HepG2 (cell line): ENCODE data around the gene ADGRG1. TPM values are rescaled to one million over a fixed set of nuclear protein-coding genes. Genes with fewer than 3 reads are reported as not detected.

ENCODE experiments used
- ATAC-seq: fragments of 200-7000 bp; cut with Tn5 transposase; 3 replicates; pipeline ENCODE4 v1.9.1; 2020; ENCODE audit warnings: mild to moderate bottlenecking, moderate library complexity
- BruUV-seq: library from RNA; stranded (reverse); fragments of 400-500 nt; replicated peaks from 2 replicates; lab custom pipeline; 2021; lab: Mats Ljungman, UMichigan
- CTCF ChIA-PET: fragments of 300-600 bp; formaldehyde crosslinking; extraction: SDS; loops from one replicate; lab custom pipeline; 2021; ENCODE audit warnings: low total read pairs, inconsistent platforms, low intra/inter-chr PET ratio; lab: Yijun Ruan, JAX
- POLR2A ChIA-PET: fragments of 350-600 bp; sonication (Branson Sonifier 250); formaldehyde crosslinking; loops from one replicate; lab custom pipeline; 2020; ENCODE audit warnings: antibody characterized with exemption, inconsistent platforms; lab: Yijun Ruan, JAX
- DNase-seq: peaks from one replicate; pipeline ENCODE4 v3.0.0-alpha.2; 2015; ENCODE audit warnings: low spot score
- FAIRE-seq: peaks from 3 replicates; lab custom pipeline; 2011; peaks lifted over from hg19 to GRCh38; lab: Jason Lieb, UNC
- H2AFZ ChIP-seq: one replicate; pipeline ENCODE4 v1.6.1; 2011; ENCODE audit warnings: low read length, inconsistent platforms
- H3K27ac ChIP-seq: fragments of 300-600 bp; 3 replicates; pipeline ENCODE4 v1.8.0; 2011; ENCODE audit warnings: mixed run types, mild to moderate bottlenecking, mixed read lengths, low read length, inconsistent platforms; ENCODE audit not compliant: insufficient read depth; ENCODE audit errors: extremely low read length
- H3K27me3 ChIP-seq, 2 experiments: fragments of 200-600 bp in 1 of 2; 2 replicates in 1 of 2; 3 replicates in 1 of 2; pipeline versions ENCODE4 v1.6.0 to v1.8.0; 2011; ENCODE audit warnings: low read length in 2 of 2, mild to moderate bottlenecking in 2 of 2, moderate library complexity in 2 of 2, inconsistent platforms in 1 of 2; ENCODE audit not compliant: insufficient read depth in 2 of 2, control insufficient read depth in 1 of 2
- H3K36me3 ChIP-seq, 2 experiments: fragments of 200-600 bp in 1 of 2; replicated peaks in 1 of 2; 2 replicates in 1 of 2; 3 replicates in 1 of 2; pipeline versions ENCODE4 v1.5.1 to v1.8.0; 2011; ENCODE audit warnings: low read length in 2 of 2, inconsistent platforms in 1 of 2; ENCODE audit not compliant: insufficient read depth in 2 of 2, control insufficient read depth in 1 of 2
- H3K4me1 ChIP-seq: 2 replicates; pipeline ENCODE4 v1.5.1; 2012; ENCODE audit warnings: low read length, inconsistent platforms; ENCODE audit not compliant: insufficient read depth
- H3K4me2 ChIP-seq: 2 replicates; pipeline ENCODE4 v1.6.0; 2011; ENCODE audit warnings: low read depth, low read length, inconsistent platforms
- H3K4me3 ChIP-seq, 3 experiments: fragments of 200-600 bp in 1 of 3; sonication (generic), shearing (Covaris generic) in 1 of 3; replicated peaks in 1 of 3; 2 replicates each; pipeline ENCODE4 v1.5.1; 2011 to 2016; ENCODE audit warnings: low read length in 3 of 3, inconsistent platforms in 2 of 3, low read depth in 2 of 3, mild to moderate bottlenecking in 2 of 3, control low read depth in 1 of 3, mixed read lengths in 1 of 3; ENCODE audit not compliant: insufficient read depth in 1 of 3
- H3K79me2 ChIP-seq: one replicate; pipeline ENCODE4 v1.6.1; 2011; ENCODE audit warnings: low read length, inconsistent platforms; ENCODE audit not compliant: insufficient read depth
- H3K9ac ChIP-seq: 2 replicates; pipeline ENCODE4 v1.6.0; 2011; ENCODE audit warnings: mild to moderate bottlenecking, low read depth, low read length, inconsistent platforms; ENCODE audit not compliant: insufficient read depth
- H3K9me3 ChIP-seq: 2 replicates; pipeline ENCODE4 v1.5.1; 2012; ENCODE audit warnings: mild to moderate bottlenecking, low read length
- H4K20me1 ChIP-seq: 2 replicates; pipeline ENCODE4 v1.6.0; 2011; ENCODE audit warnings: inconsistent platforms, mild to moderate bottlenecking, low read length, moderate library complexity; ENCODE audit not compliant: insufficient read depth
- DRAP1 ChIP-seq: IDR thresholded peaks from 2 replicates; pipeline ENCODE4 v1.6.1; 2016; ENCODE audit warnings: missing genetic modification reagents, missing compliant biosample characterization
- FLYWCH1 ChIP-seq: sonication (generic); formaldehyde crosslinking; IDR thresholded peaks from 2 replicates; pipeline ENCODE4 v1.8.1; 2023; ENCODE audit warnings: mild to moderate bottlenecking, missing genetic modification reagents
- HNRNPK ChIP-seq: fragments of 200-400 bp; formaldehyde crosslinking; IDR thresholded peaks from 2 replicates; pipeline ENCODE4 v1.6.1; 2018; ENCODE audit warnings: low read length, low read depth, moderate library complexity, mild to moderate bottlenecking; ENCODE audit not compliant: poor library complexity, severe bottlenecking
- MZF1 ChIP-seq: sonication (generic); formaldehyde crosslinking; IDR thresholded peaks from 2 replicates; pipeline ENCODE4 v1.8.1; 2023; ENCODE audit warnings: mild to moderate bottlenecking, missing genetic modification reagents, borderline replicate concordance
- REPIN1 ChIP-seq: sonication (generic); formaldehyde crosslinking; IDR thresholded peaks from 2 replicates; pipeline ENCODE4 v1.8.0; 2022; ENCODE audit warnings: missing genetic modification reagents, low read depth, mild to moderate bottlenecking, borderline replicate concordance
- TRAFD1 ChIP-seq: sonication (generic); formaldehyde crosslinking; IDR thresholded peaks from 2 replicates; pipeline ENCODE4 v1.5.1; 2020; ENCODE audit warnings: missing genetic modification reagents, mild to moderate bottlenecking, borderline replicate concordance
- ZNF251 ChIP-seq: sonication (generic); formaldehyde crosslinking; IDR thresholded peaks from 2 replicates; pipeline ENCODE4 v1.9.0; 2021; ENCODE audit warnings: mild to moderate bottlenecking, missing genetic modification reagents
- ZSCAN29 ChIP-seq: sonication (generic); formaldehyde crosslinking; conservative IDR thresholded peaks from 2 replicates; pipeline ENCODE4 v1.4.0; 2020; ENCODE audit warnings: mild to moderate bottlenecking, missing genetic modification reagents
- WGBS: methylation state at CpG from one replicate; pipeline ENCODE4 v1.1.6; 2017; ENCODE audit warnings: low lambda C conversion rate; 5-methylcytosine and 5-hydroxymethylcytosine counted together
- in situ Hi-C: cut with HindIII; loops from 2 replicates; pipeline ENCODE4 v1.10.0; 2017; ENCODE audit warnings: low pct_unique_long_range_greater_than_20kb; ENCODE audit not compliant: extremely low pct_ligation_motif_present
- intact Hi-C: fragments of 100-400 bp; cut with micrococcal nuclease; formaldehyde crosslinking; loops from one replicate; pipeline ENCODE4 v1.10.0; 2022; ENCODE audit not compliant: unreplicated experiment
- polyA plus RNA-seq, 8 experiments: library from polyadenylated mRNA; depleted of rRNA in 3 of 8; stranded (reverse) in 7 of 8; unstranded in 1 of 8; fragments of >200 nt; fragmentation: Illumina TruSeq in 4 of 8; extraction: Trizol in 4 of 8; gene quantifications; 2 replicates each; pipeline versions ENCODE4 v1.2.1 to v1.2.3, GENCODE V29; 2011 to 2016; ENCODE audit warnings: low read depth in 4 of 8, missing spikeins in 1 of 8, mixed read lengths in 1 of 8; ENCODE audit not compliant: insufficient read depth in 1 of 8
- total RNA-seq, 5 experiments: library from RNA; depleted of rRNA; stranded (reverse); fragments of >200 nt; fragmentation: Illumina TruSeq; extraction: Trizol; gene quantifications; 2 replicates each; pipeline ENCODE4 v1.2.3, GENCODE V29; 2016; ENCODE audit warnings: low read depth in 1 of 5

The ADGRG1 gene
- total and polyA plus RNA-seq, 2 of the 13 experiments (the other 11 are each of a cell fraction or from before 2014, with no cell fraction given) = 2.7 to 5.9 TPM

GRCh38 chr16:57664662-57665025 lies 36.2 kb downstream of the ADGRG1 start:
- Histone ChIP-seq H3K4me3 (no peak overlapping the region), H3K9ac (no peak overlapping the region), H3K79me2 (no peaks in the 10 kb centered on the region), H3K36me3 (no peaks in the 10 kb centered on the region), H3K4me1 (peaks cover 73% of the 10 kb centered on the region), H3K27ac (no peak overlapping the region), H4K20me1 (no peaks in the 10 kb centered on the region), H2AFZ (no peak overlapping the region), H3K9me3 (no peaks in the 10 kb centered on the region), H3K27me3 (no peaks in the 10 kb centered on the region), H3K4me2 (no peak overlapping the region)
- TF ChIP-seq ZSCAN29 (CRISPR knock-in tag) = no peak
- TF ChIP-seq HNRNPK = no peak
- no peak for TF ChIP-seq REPIN1 (CRISPR knock-in tag)
- no peak for TF ChIP-seq TRAFD1
- TF ChIP-seq MZF1 (CRISPR knock-in tag) = no peak
- no peak for TF ChIP-seq ZNF251 (CRISPR knock-in tag)
- TF ChIP-seq FLYWCH1 (CRISPR knock-in tag) = no peak
- TF ChIP-seq DRAP1 (CRISPR knock-in tag) = no peak
- intact Hi-C loops (no loop called here), in situ Hi-C loops (loop anchor here (5.0 kb wide), 1 partner anchor 53 kb away; no protein-coding TSS in a partner anchor)
- no peak for DNase-seq
- FAIRE-seq = no peak
- ATAC-seq = no peak
- BruUV-seq = no TSS peak
- CTCF ChIA-PET = interaction anchor here (2.6 kb wide), 1 partner anchor 16 kb away, joined by 8 read pairs; no protein-coding TSS in a partner anchor
- POLR2A ChIA-PET = interaction anchor here (1.0 kb wide), 2 partner anchors 39 to 72 kb away, joined by 3 to 4 read pairs; no protein-coding TSS in a partner anchor
- WGBS = 88% methylated on average over 6 of the region's 6 CpGs
